GM12878 (cell line): ENCODE measurements around the gene CRACDL. TPM values are rescaled to one million over a fixed set of nuclear protein-coding genes. Genes with fewer than 3 reads are reported as not detected.
"Not testable (repeated sequence)": the region's sequence is repeated elsewhere in the genome, so short reads cannot be mapped to it uniquely, and the experiment has no call there.

ENCODE experiments used
- ATAC-seq: fragments of 200-7000 bp; cut with Tn5 transposase; 3 replicates; pipeline ENCODE4 v1.9.1; 2020; ENCODE audit warnings: mild to moderate bottlenecking, moderate library complexity
- BruUV-seq: library from RNA; stranded (reverse); fragments of 400-500 nt; replicated peaks from 2 replicates; lab custom pipeline; 2021; lab: Mats Ljungman, UMichigan
- CTCF ChIA-PET: fragments of 300-600 bp; sonication (Branson Sonifier 250); formaldehyde crosslinking; extraction: SDS; loops from one replicate; lab custom pipeline; 2021; ENCODE audit warnings: inconsistent platforms; lab: Yijun Ruan, JAX
- POLR2A ChIA-PET: fragments of 350-600 bp; formaldehyde crosslinking; extraction: SDS; loops from one replicate; lab custom pipeline; 2021; ENCODE audit warnings: inconsistent platforms; lab: Charles Lee
- RAD21 ChIA-PET: fragments of 300-600 bp; sonication (Branson Sonifier 250); formaldehyde crosslinking; loops from one replicate; lab custom pipeline; 2023; ENCODE audit warnings: antibody characterized with exemption; ENCODE audit not compliant: unreplicated experiment; lab: Charles Lee
- SMC1A ChIA-PET: fragments of 300-600 bp; sonication (Branson Sonifier 250); formaldehyde crosslinking; loops from one replicate; lab custom pipeline; 2023; ENCODE audit not compliant: unreplicated experiment, uncharacterized antibody; lab: Charles Lee
- DNase-seq: peaks from one replicate; pipeline ENCODE4 v3.0.0-alpha.2; 2011; ENCODE audit warnings: low read depth, low spot score
- FAIRE-seq: peaks from 3 replicates; lab custom pipeline; 2011; peaks lifted over from hg19 to GRCh38; lab: Jason Lieb, UNC
- H2AFZ ChIP-seq: 2 replicates; pipeline ENCODE4 v1.6.0; 2011; ENCODE audit warnings: low read depth, low read length, control low read depth; ENCODE audit not compliant: control insufficient read depth
- H3K27ac ChIP-seq: 2 replicates; pipeline ENCODE4 v1.5.1; 2011; ENCODE audit warnings: control low read depth; ENCODE audit not compliant: control insufficient read depth, insufficient read depth
- H3K27me3 ChIP-seq, 2 experiments: replicated peaks in 1 of 2; 2 replicates each; pipeline versions ENCODE4 v1.6.0 to v1.6.1; 2011; ENCODE audit warnings: low read length in 1 of 2; ENCODE audit not compliant: control insufficient read depth in 2 of 2, insufficient read depth in 2 of 2
- H3K36me3 ChIP-seq, 2 experiments: 2 replicates each; pipeline ENCODE4 v1.5.1; 2011; ENCODE audit warnings: low read length in 1 of 2; ENCODE audit not compliant: control insufficient read depth in 2 of 2, insufficient read depth in 2 of 2
- H3K4me1 ChIP-seq: 2 replicates; pipeline ENCODE4 v1.6.1; 2011; ENCODE audit warnings: mild to moderate bottlenecking, low read length, moderate library complexity, mixed read lengths; ENCODE audit not compliant: control insufficient read depth, insufficient read depth
- H3K4me2 ChIP-seq: 2 replicates; pipeline ENCODE4 v1.6.0; 2011; ENCODE audit warnings: control low read depth; ENCODE audit not compliant: control insufficient read depth, insufficient read depth
- H3K4me3 ChIP-seq: fragments of 200-600 bp; sonication (generic); 2 replicates; pipeline ENCODE4 v1.5.1; 2016
- H3K79me2 ChIP-seq: 2 replicates; pipeline ENCODE4 v1.6.0; 2011; ENCODE audit warnings: low read length; ENCODE audit not compliant: control insufficient read depth, insufficient read depth
- H3K9ac ChIP-seq: 2 replicates; pipeline ENCODE4 v1.8.0; 2011; ENCODE audit warnings: low read length, control low read depth, mixed read lengths; ENCODE audit not compliant: control insufficient read depth, insufficient read depth
- H3K9me3 ChIP-seq: replicated peaks from 3 replicates; pipeline ENCODE4 v1.5.1; 2011; ENCODE audit warnings: mild to moderate bottlenecking, low read length; ENCODE audit not compliant: control insufficient read depth, insufficient read depth
- H4K20me1 ChIP-seq: 2 replicates; pipeline ENCODE4 v1.6.0; 2011; ENCODE audit not compliant: control insufficient read depth, insufficient read depth
- CBFB ChIP-seq: IDR thresholded peaks from 2 replicates; pipeline ENCODE4 v1.6.1; 2016; ENCODE audit warnings: antibody characterized with exemption, low read depth
- CHD2 ChIP-seq: IDR thresholded peaks from 2 replicates; pipeline ENCODE4 v1.6.1; 2011; ENCODE audit warnings: low read depth, low read length, improper control_type of control experiment, borderline replicate concordance
- NKRF ChIP-seq: fragments of 450-650 bp; conservative IDR thresholded peaks from 2 replicates; pipeline ENCODE4 v1.6.1; 2017; ENCODE audit warnings: mild to moderate bottlenecking, moderate library complexity
- POLR2AphosphoS5 ChIP-seq: IDR thresholded peaks from 2 replicates; pipeline ENCODE4 v1.6.1; 2011; ENCODE audit warnings: mild to moderate bottlenecking, low read length, inconsistent platforms
- RELB ChIP-seq: fragments of 450-650 bp; IDR thresholded peaks from 2 replicates; pipeline ENCODE4 v1.6.1; 2017; ENCODE audit warnings: low read depth, mild to moderate bottlenecking, moderate library complexity
- WGBS: methylation state at CpG from one replicate; pipeline ENCODE4 v1.1.6; 2016; ENCODE audit warnings: low lambda C conversion rate; ENCODE audit not compliant: insufficient replicate concordance, insufficient coverage; ENCODE audit errors: missing lambda C conversion rate; 5-methylcytosine and 5-hydroxymethylcytosine counted together
- in situ Hi-C: fragments of 300-500 bp; cut with MboI; formaldehyde crosslinking; loops from 9 replicates; pipeline ENCODE4 v1.14.3; 2018; ENCODE audit warnings: mixed read lengths
- intact Hi-C: fragments of 100-400 bp; cut with micrococcal nuclease; formaldehyde crosslinking; loops from one replicate; pipeline ENCODE4 v1.14.2; 2022; ENCODE audit not compliant: unreplicated experiment
- polyA plus RNA-seq, 11 experiments: library from polyadenylated mRNA; depleted of rRNA in 4 of 11; unstranded in 6 of 11; stranded (reverse) in 5 of 11; fragments of >200 nt; fragmentation: Nextera tagmentation in 4 of 11; fragmentation: Illumina TruSeq in 1 of 11; extraction: Ambion mirVana in 4 of 11; extraction: Trizol in 1 of 11; gene quantifications; 1 replicate in 1 of 11; 2 replicates in 10 of 11; pipeline versions ENCODE4 v1.2.1 to v1.2.3, GENCODE V29; 2011 to 2016; ENCODE audit warnings: inconsistent platforms in 2 of 11, missing spikeins in 2 of 11, low read depth in 1 of 11
- total RNA-seq, 4 experiments: library from RNA; depleted of rRNA in 3 of 4; stranded (reverse); fragments of >200 nt in 3 of 4; fragmentation: Illumina TruSeq in 1 of 4; extraction: Trizol in 1 of 4; gene quantifications; 2 replicates each; pipeline versions ENCODE4 v1.2.1 to v1.2.3, GENCODE V29; 2013 to 2021

The CRACDL gene
- total and polyA plus RNA-seq, 10 of the 15 experiments (the other 5 are each of a cell fraction or from before 2014, with no cell fraction given), result 0.03 to 0.72 (median 0.14) TPM

GRCh38 chr2:98900721-98901120 is 35.3 kb downstream of the CRACDL start (continued):
- TF ChIP-seq CBFB, result no peak

DNA sequence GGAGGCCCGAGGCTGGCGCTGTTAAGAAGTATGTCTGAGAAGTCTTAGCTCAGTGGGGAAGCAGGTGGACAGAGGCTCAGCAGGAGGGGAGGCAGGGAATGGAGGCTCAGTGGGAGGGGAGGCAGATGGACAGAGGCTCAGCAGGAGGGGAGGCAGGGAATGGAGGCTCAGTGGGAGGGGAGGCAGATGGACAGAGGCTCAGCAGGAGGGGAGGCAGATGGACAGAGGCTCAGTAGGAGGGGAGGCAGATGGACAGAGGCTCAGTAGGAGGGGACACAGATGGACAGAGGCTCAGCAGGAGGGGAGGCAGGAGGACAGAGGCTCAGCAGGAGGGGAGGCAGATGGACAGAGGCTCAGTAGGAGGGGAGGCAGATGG is 36.3 kb downstream of the CRACDL start:
- BruUV-seq, H3K79me2 ChIP-seq, H3K4me3 ChIP-seq, ATAC-seq, H3K27ac ChIP-seq, in situ Hi-C loops, H3K9me3 ChIP-seq, FAIRE-seq, H3K4me2 ChIP-seq, POLR2A ChIA-PET, H3K36me3 ChIP-seq, H2AFZ ChIP-seq, intact Hi-C loops, CTCF ChIA-PET, H4K20me1 ChIP-seq, H3K27me3 ChIP-seq, H3K9ac ChIP-seq, RAD21 ChIA-PET, SMC1A ChIA-PET, DNase-seq, H3K4me1 ChIP-seq: not testable (repeated sequence)
- WGBS, result 0% methylated on average over 2 of the region's 2 CpGs

DNA sequence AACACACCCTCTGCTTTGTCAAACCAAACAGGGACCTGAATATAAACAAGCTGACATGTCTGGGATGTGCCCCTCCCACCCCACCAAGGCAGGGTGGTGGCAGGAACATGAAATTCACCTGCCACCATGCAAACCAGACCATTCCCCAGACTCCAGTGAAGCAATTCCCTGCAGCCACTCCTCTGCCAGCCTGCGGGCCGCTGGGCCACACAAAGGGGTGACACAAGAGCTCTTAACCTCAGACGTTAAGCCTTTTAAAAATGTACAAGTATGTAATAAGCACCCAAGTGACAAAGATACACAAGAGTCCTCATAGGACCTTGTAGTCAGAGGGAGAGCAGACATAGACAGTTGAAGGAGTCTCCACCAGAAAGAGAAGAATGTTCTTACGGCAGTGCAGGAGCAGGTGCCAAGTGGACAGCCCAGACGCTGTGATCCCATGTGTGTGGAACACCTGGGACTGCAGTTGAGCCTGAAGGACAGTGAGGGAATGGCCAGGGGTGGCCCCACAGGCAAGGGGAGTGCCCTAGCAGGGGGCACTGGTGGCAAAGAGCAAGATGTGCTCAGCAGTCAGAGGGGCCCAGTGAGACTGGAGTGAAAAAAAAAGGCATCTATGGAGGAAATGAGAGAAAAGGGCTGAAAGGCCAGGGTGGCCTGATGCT is 36.9 kb downstream of the CRACDL start:
- FAIRE-seq, result no peak

More for the DNA sequence above, 36.9 kb downstream of the CRACDL start:
- no TSS peak for BruUV-seq
- POLR2A ChIA-PET, result no interaction called here
- WGBS, result 74% methylated on average over 5 of the region's 5 CpGs
- no peak for TF ChIP-seq NKRF
- no peak for TF ChIP-seq RELB
- TF ChIP-seq POLR2AphosphoS5, result no peak
- no peak for TF ChIP-seq CHD2
- Histone ChIP-seq H3K4me3 (no peak overlapping the region), H2AFZ (no peak overlapping the region), H3K27me3 (peaks cover 0 to 2% of the 10 kb centered on the region in 2 experiments; a peak in 1 of 4 replicates), H3K9me3 (no peaks in the 10 kb centered on the region), H3K79me2 (no peaks in the 10 kb centered on the region), H3K27ac (no peak overlapping the region), H3K4me1 (no peaks in the 10 kb centered on the region), H4K20me1 (no peaks in the 10 kb centered on the region; the same call in 1 of the 2 replicates), H3K36me3 (no peaks in the 10 kb centered on the region), H3K9ac (no peak overlapping the region), H3K4me2 (no peak overlapping the region)
- intact Hi-C loops, result no loop called here
- in situ Hi-C loops, result no loop called here
- RAD21 ChIA-PET, result no interaction called here
- ATAC-seq, result no peak
- CTCF ChIA-PET, result no interaction called here
- no peak for DNase-seq
- SMC1A ChIA-PET, result no interaction called here
